WTC11 (cell line): ENCODE measurements around the gene MUC21.

ENCODE experiments used
- E2F1 ChIP-seq: sonication (generic); formaldehyde crosslinking; IDR thresholded peaks from 2 replicates; pipeline ENCODE4 v1.8.0; 2022; ENCODE audit warnings: mild to moderate bottlenecking, missing genetic modification reagents
- NR3C1 ChIP-seq: sonication (generic); formaldehyde crosslinking; conservative IDR thresholded peaks from 2 replicates; pipeline ENCODE4 v1.8.1; 2023; ENCODE audit warnings: low read depth, mild to moderate bottlenecking, missing genetic modification reagents

- TF ChIP-seq E2F1 (CRISPR knock-in tag) (no peak), NR3C1 (CRISPR knock-in tag) (no peak)
These were observed 13.8 kb downstream of the MUC21 start for GRCh38 chr6:30997301-30997700.
